Esophagus muscularis mucosa (tissue), 3 donors: ENCODE data around the gene NRCAM.

Source experiments
- POLR2A ChIP-seq: fragments of 450-650 bp; IDR thresholded peaks from one replicate; pipeline ENCODE4 v1.6.1; 2017; ENCODE audit warnings: antibody characterized with exemption, moderate library complexity, mild to moderate bottlenecking, low read depth
- TF ChIP-seq, protein P1 (sequence below), 3 experiments: fragments of 200-600 bp in 2 of 3; fragments of 450-650 bp in 1 of 3; sonication (generic) in 2 of 3; IDR thresholded peaks; one replicate each; pipeline ENCODE4 v1.5.1; 2017 to 2019; ENCODE audit warnings: antibody characterized with exemption in 3 of 3, mild to moderate bottlenecking in 2 of 3, moderate library complexity in 1 of 3

DNA sequence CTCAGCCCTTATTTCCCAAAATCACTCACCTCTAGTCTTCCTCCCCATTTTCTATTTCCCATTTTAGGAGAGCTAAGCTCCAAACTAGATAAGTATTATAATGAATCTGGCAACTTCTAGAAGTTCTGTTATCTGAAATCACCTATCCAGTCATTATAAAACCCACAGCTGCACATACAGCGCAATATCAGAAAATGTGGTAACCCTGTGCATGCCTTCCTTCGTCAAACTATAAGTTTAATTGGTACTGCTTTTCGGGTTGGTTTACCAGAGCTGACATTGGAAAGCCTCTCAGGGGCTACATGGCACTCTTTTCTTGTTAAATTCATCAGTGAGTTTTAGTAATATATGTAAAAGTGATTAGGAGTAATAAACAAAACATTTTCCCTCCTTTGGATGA is 327.7 kb downstream of the NRCAM start:
- TF ChIP-seq, protein P1, sequence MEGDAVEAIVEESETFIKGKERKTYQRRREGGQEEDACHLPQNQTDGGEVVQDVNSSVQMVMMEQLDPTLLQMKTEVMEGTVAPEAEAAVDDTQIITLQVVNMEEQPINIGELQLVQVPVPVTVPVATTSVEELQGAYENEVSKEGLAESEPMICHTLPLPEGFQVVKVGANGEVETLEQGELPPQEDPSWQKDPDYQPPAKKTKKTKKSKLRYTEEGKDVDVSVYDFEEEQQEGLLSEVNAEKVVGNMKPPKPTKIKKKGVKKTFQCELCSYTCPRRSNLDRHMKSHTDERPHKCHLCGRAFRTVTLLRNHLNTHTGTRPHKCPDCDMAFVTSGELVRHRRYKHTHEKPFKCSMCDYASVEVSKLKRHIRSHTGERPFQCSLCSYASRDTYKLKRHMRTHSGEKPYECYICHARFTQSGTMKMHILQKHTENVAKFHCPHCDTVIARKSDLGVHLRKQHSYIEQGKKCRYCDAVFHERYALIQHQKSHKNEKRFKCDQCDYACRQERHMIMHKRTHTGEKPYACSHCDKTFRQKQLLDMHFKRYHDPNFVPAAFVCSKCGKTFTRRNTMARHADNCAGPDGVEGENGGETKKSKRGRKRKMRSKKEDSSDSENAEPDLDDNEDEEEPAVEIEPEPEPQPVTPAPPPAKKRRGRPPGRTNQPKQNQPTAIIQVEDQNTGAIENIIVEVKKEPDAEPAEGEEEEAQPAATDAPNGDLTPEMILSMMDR (IDR thresholded peaks at IDR 0.05): no peak
- TF ChIP-seq POLR2A: no peak
